Measurements from ENCODE around the gene TMEM69. TPM values are rescaled to one million over a fixed set of nuclear protein-coding genes. Genes with fewer than 3 reads are reported as not detected.
"Not testable (repeated sequence)": the region's sequence is repeated elsewhere in the genome, so short reads cannot be mapped to it uniquely, and the experiment has no call there.

The TMEM69 gene
- total RNA-seq, 1 donor from 2014 or later: 8.2 TPM

GRCh38 chr1:45730075-45730779 lies 42.2 kb downstream of the TMEM69 start:
- DNase-seq (ENCODE audit: low read depth) (peak; percentile 88), FAIRE-seq (peak; percentile 70)
- Histone ChIP-seq H3K4me3 (ENCODE audit: low read depth, low read length) (no peak overlapping the region), H3K36me3 (ENCODE audit: control insufficient read depth, insufficient read depth, low read length) (no peaks in the 10 kb centered on the region), H3K27me3 (ENCODE audit: control insufficient read depth, insufficient read depth, low read length) (no peaks in the 10 kb centered on the region)
- no peak for TF ChIP-seq CTCF (IDR thresholded peaks at IDR 0.05; ENCODE audit: insufficient read depth, low read length, severe bottlenecking)

GRCh38 chr1:45730780-45731319 lies 42.9 kb downstream of the TMEM69 start:
- TF ChIP-seq CTCF (IDR thresholded peaks at IDR 0.05; ENCODE audit: insufficient read depth, low read length, severe bottlenecking): no peak
- Histone ChIP-seq H3K4me3 (ENCODE audit: low read depth, low read length) (no peak overlapping the region), H3K36me3 (ENCODE audit: control insufficient read depth, insufficient read depth, low read length) (no peaks in the 10 kb centered on the region), H3K27me3 (ENCODE audit: control insufficient read depth, insufficient read depth, low read length) (no peaks in the 10 kb centered on the region)
- no peak for FAIRE-seq
- no peak for DNase-seq (ENCODE audit: low read depth)

GRCh38 chr1:45739137-45739536 lies 51.2 kb downstream of the TMEM69 start:
- no peak for FAIRE-seq
- DNase-seq (ENCODE audit: low read depth): no peak

GRCh38 chr1:45739641-45740156 lies 51.7 kb downstream of the TMEM69 start:
- FAIRE-seq: not testable (repeated sequence)

More at GRCh38 chr1:45739137-45739536, 51.2 kb downstream of the TMEM69 start:
- no peaks in the 10 kb centered on the region for H3K36me3 ChIP-seq (ENCODE audit: control insufficient read depth, insufficient read depth, low read length)
- H3K4me3 ChIP-seq (ENCODE audit: low read depth, low read length): no peak overlapping the region
- no peak for TF ChIP-seq CTCF (IDR thresholded peaks at IDR 0.05; ENCODE audit: insufficient read depth, low read length, severe bottlenecking)
- no peaks in the 10 kb centered on the region for H3K27me3 ChIP-seq (ENCODE audit: control insufficient read depth, insufficient read depth, low read length)

More at GRCh38 chr1:45739641-45740156, 51.7 kb downstream of the TMEM69 start:
- not testable (repeated sequence) for H3K36me3 ChIP-seq (ENCODE audit: control insufficient read depth, insufficient read depth, low read length); H3K4me3 ChIP-seq (ENCODE audit: low read depth, low read length); H3K27me3 ChIP-seq (ENCODE audit: control insufficient read depth, insufficient read depth, low read length); DNase-seq (ENCODE audit: low read depth)

Other genes starting within 250 kb of the TMEM69 start
- gene TESK2, start 197.0 kb upstream of the TMEM69 start, total RNA-seq: 1.6 and 2.0 TPM in 2 replicates
- 0.26 and 0.64 TPM in 2 replicates for gene CCDC163, start 188.1 kb upstream of the TMEM69 start, total RNA-seq
- 0.77 and 1.1 TPM in 2 replicates for gene MMACHC, start 187.9 kb upstream of the TMEM69 start, total RNA-seq
- gene PRDX1, start 166.3 kb upstream of the TMEM69 start, total RNA-seq: 403 and 721 TPM in 2 replicates
- 109 and 145 TPM in 2 replicates for gene AKR1A1, start 137.4 kb upstream of the TMEM69 start, total RNA-seq
- gene NASP, start 104.1 kb upstream of the TMEM69 start, total RNA-seq: 16.6 and 28.3 TPM in 2 replicates
- gene CCDC17, start 64.1 kb upstream of the TMEM69 start, total RNA-seq: 0.79 and 1.7 TPM in 2 replicates
- 140 and 147 TPM in 2 replicates for gene GPBP1L1, start 1.6 kb upstream of the TMEM69 start, total RNA-seq
- gene IPP, start 62.5 kb downstream of the TMEM69 start, total RNA-seq: 9.7 and 13.7 TPM in 2 replicates
- gene MAST2, start 115.4 kb downstream of the TMEM69 start, total RNA-seq: 12.6 and 16.9 TPM in 2 replicates